ENCODE measurements around the gene SRPK2.

The SRPK2 gene

DNA sequence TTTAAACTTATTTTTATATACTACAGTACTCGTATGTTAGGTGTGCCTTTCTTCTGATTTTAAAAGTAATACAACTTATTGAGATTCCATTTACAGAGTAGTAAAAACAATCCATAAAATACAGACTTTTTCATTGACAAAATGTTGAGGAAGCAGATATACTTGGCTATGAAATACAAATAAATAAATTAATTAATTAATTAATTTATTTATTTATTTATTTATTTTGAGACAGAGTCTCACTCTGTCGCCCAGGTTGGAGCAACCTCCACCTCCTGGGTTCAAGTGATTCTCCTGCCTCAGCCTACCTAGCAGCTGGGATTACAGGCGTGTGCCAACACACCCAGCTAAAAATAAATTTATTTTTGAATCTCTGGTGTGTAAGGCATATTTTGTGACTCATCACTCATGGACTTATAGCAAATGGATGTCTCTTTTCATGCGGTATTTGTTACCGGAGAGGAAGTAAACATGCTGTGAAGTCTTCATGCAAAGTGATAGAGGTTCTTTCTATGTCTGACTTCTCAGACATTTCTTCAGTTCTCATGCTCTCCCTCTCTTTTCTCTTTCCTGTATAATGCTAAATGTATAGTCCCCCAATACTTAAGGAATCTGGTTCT, 20.2 kb upstream of the SRPK2 start:
- DNase-seq (ENCODE audit: extremely low read depth, low read depth), result no peak
- H3K4me3 ChIP-seq (replicated peaks; ENCODE audit: low read depth, low read length), result no peak overlapping the region
- TF ChIP-seq CTCF (IDR thresholded peaks at IDR 0.05; ENCODE audit: low read depth, low read length, missing control alignments), result no peak

DNA sequence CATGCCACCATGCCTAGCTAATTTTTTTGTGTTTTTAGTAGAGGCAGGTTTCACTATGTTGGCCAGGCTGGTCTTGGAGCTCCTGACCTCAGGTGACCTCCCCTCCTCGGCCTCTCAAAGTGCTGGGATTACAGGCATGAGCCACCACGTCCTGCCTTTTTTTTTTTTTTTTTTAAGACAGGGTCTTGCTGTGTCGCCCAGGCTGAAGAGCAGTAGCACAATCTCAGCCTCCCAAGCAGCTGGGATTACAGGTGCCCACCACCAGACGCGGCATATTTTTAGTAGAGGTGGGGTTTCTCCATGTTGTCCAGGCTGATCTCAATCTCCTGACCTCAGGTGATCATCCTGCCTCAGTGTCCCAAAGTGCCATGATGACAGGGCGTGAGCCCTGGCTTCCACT, 14.4 kb upstream of the SRPK2 start:
- no peak for TF ChIP-seq CTCF (IDR thresholded peaks at IDR 0.05; ENCODE audit: low read depth, low read length, missing control alignments)
- no peak for DNase-seq (ENCODE audit: extremely low read depth, low read depth)
- H3K4me3 ChIP-seq (replicated peaks; ENCODE audit: low read depth, low read length), result no peak overlapping the region

GRCh38 chr7:105402221-105403095, 13.7 kb upstream of the SRPK2 start:
- DNase-seq (ENCODE audit: extremely low read depth, low read depth), result no peak
- H3K4me3 ChIP-seq (replicated peaks; ENCODE audit: low read depth, low read length), result no peak overlapping the region
- TF ChIP-seq CTCF (IDR thresholded peaks at IDR 0.05; ENCODE audit: low read depth, low read length, missing control alignments), result no peak

DNA sequence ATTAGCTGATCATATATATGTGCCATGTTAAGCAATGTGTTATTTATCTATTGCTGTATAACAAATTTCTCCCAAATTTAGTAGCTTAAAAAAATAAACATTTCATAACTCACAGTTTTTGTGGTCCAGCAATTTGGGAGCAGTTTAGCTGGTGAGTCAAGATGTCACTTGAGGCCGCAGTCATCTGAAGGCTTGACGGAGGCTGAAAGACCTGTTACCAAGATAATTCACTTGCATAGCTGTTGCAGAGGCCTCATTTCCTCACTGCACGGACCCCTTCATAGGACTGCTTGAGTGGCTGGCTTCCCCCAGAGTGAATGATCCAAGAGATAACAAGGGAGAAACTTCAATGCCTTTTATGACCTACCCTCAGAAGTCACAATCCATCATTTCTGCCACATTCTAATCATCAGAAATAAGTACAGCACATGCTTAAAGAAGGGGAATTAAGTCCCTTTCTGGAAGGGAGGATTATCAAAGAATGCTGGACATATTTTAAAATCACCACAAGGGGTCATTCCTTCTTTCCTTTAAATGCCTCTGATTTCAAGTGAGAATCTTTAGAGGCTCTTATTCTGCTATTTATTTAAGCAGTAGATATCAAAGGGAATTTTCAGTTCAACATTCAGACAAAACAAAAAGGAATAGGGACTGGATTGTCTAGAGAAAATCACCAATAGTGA, 10.5 kb upstream of the SRPK2 start:
- H3K4me3 ChIP-seq (replicated peaks; ENCODE audit: low read depth, low read length), result no peak overlapping the region
- peak; percentile 6 for TF ChIP-seq CTCF (IDR thresholded peaks at IDR 0.05; ENCODE audit: low read depth, low read length, missing control alignments)
- DNase-seq (ENCODE audit: extremely low read depth, low read depth), result peak; percentile 21

- DNase-seq (ENCODE audit: extremely low read depth, low read depth), result no peak
- TF ChIP-seq CTCF (IDR thresholded peaks at IDR 0.05; ENCODE audit: low read depth, low read length, missing control alignments), result no peak
- H3K4me3 ChIP-seq (replicated peaks; ENCODE audit: low read depth, low read length), result no peak overlapping the region
Observed at GRCh38 chr7:105396566-105396965, 7.8 kb upstream of the SRPK2 start.

DNA sequence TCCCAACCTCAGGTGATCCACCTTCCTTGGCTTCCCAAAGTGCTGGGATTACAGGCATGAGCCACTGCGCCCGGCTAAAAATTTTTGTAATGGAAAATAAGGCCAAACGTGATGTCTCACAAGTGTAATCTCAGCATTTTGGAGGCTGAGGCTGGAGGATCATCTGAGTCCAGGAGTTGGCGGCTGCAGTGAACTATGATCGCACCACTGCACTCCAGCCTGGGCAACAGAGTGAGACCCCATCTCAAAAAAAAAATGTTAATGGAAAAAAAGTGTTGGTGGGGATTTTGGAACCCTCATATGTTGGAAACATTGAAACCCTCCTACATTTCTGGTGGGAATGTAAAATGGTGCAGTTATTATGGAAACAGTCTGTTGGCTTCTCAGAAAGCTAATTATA, 2.7 kb upstream of the SRPK2 start:
- no peak for TF ChIP-seq CTCF (IDR thresholded peaks at IDR 0.05; ENCODE audit: low read depth, low read length, missing control alignments)
- H3K4me3 ChIP-seq (replicated peaks; ENCODE audit: low read depth, low read length), result no peak overlapping the region
- no peak for DNase-seq (ENCODE audit: extremely low read depth, low read depth)

Data from HFF-Myc (cell line).